ENCODE results near the gene KIF1B. TPM values are rescaled to one million over a fixed set of nuclear protein-coding genes. Genes with fewer than 3 reads are reported as not detected.
A peak's percentile ranks its signal among the peaks of the same experiment; 100 is the strongest.
"Not testable (repeated sequence)": the region's sequence is repeated elsewhere in the genome, so short reads cannot be mapped to it uniquely, and the experiment has no call there.

The KIF1B gene
- total RNA-seq, 6 experiments from 2014 or later = 21.7 to 29.4 (median 23.2) TPM

GRCh38 chr1:10257851-10258250, 47.5 kb downstream of the KIF1B start:
- H3K4me3 ChIP-seq = no peak overlapping the region
- H3K9me3 ChIP-seq = no peaks in the 10 kb centered on the region
- 79% methylated on average over 4 of the region's 4 CpGs for WGBS (ENCODE audit: insufficient coverage, low coverage, low lambda C conversion rate, missing lambda C conversion rate)
- H3K36me3 ChIP-seq = peaks cover 0 to 37% (median 1%) of the 10 kb centered on the region in 4 donors
- intact Hi-C loops (cut with DNase I) = no loop called here
- no peak for DNase-seq
- TF ChIP-seq CTCF (IDR thresholded peaks at IDR 0.05) (no peak), POLR2A (IDR thresholded peaks at IDR 0.05) (no peak)
- no peaks in the 10 kb centered on the region for H3K27me3 ChIP-seq
- no peak overlapping the region for H3K27ac ChIP-seq
- ATAC-seq = peak in 3 of 4 donors; percentile 23 to 56 (median 30)
- H3K4me1 ChIP-seq = peaks cover 0 to 13% (median 3%) of the 10 kb centered on the region in 4 donors

- H3K4me1 ChIP-seq; H3K27ac ChIP-seq; H3K27me3 ChIP-seq; H3K9me3 ChIP-seq; DNase-seq; H3K4me3 ChIP-seq; ATAC-seq; intact Hi-C loops (cut with DNase I): not testable (repeated sequence)
- 92% methylated on average over 8 of the region's 9 CpGs for WGBS (ENCODE audit: insufficient coverage, low coverage, low lambda C conversion rate, missing lambda C conversion rate)
- peaks cover 0 to 44% (median 1%) of the 10 kb centered on the region in 4 donors for H3K36me3 ChIP-seq
Measured at GRCh38 chr1:10259547-10259946, 49.2 kb downstream of the KIF1B start.

- H3K36me3 ChIP-seq = peaks cover 0 to 51% (median 0%) of the 10 kb centered on the region in 4 donors
- intact Hi-C loops (cut with DNase I) = no loop called here
- WGBS (ENCODE audit: insufficient coverage, low coverage, low lambda C conversion rate, missing lambda C conversion rate) = 91% methylated on average over 3 of the region's 3 CpGs
- TF ChIP-seq POLR2A (IDR thresholded peaks at IDR 0.05) (no peak), CTCF (IDR thresholded peaks at IDR 0.05) (no peak)
- H3K9me3 ChIP-seq = no peaks in the 10 kb centered on the region
- no peak overlapping the region for H3K4me3 ChIP-seq
- H3K4me1 ChIP-seq = no peaks in the 10 kb centered on the region
- no peak for DNase-seq
- H3K27ac ChIP-seq = no peak overlapping the region
- H3K27me3 ChIP-seq = no peaks in the 10 kb centered on the region
- no peak for ATAC-seq
Measured at GRCh38 chr1:10263450-10264082, 53.2 kb downstream of the KIF1B start.

- ATAC-seq = no peak
- H3K9me3 ChIP-seq = no peaks in the 10 kb centered on the region
- no peaks in the 10 kb centered on the region for H3K4me1 ChIP-seq
- WGBS (ENCODE audit: insufficient coverage, low coverage, low lambda C conversion rate, missing lambda C conversion rate) = 85% methylated on average over 2 of the region's 4 CpGs
- intact Hi-C loops (cut with DNase I) = no loop called here
- H3K36me3 ChIP-seq = peaks cover 0 to 50% (median 0%) of the 10 kb centered on the region in 4 donors
- DNase-seq = no peak
- no peak overlapping the region for H3K4me3 ChIP-seq
- no peak for TF ChIP-seq CTCF (IDR thresholded peaks at IDR 0.05)
- TF ChIP-seq POLR2A (IDR thresholded peaks at IDR 0.05) = no peak
- H3K27ac ChIP-seq = no peak overlapping the region
- H3K27me3 ChIP-seq = no peaks in the 10 kb centered on the region
Measured at GRCh38 chr1:10265027-10265426, 54.7 kb downstream of the KIF1B start.

GRCh38 chr1:10265900-10266299, 55.5 kb downstream of the KIF1B start:
- peaks cover 0 to 43% (median under 1%) of the 10 kb centered on the region in 4 donors for H3K36me3 ChIP-seq
- no peak for ATAC-seq

More at GRCh38 chr1:10265900-10266299, 55.5 kb downstream of the KIF1B start:
- Histone ChIP-seq H3K4me1 (no peaks in the 10 kb centered on the region), H3K9me3 (no peaks in the 10 kb centered on the region), H3K27me3 (no peaks in the 10 kb centered on the region), H3K27ac (no peak overlapping the region), H3K4me3 (no peak overlapping the region)
- intact Hi-C loops (cut with DNase I) = no loop called here
- no peak for DNase-seq
- WGBS (ENCODE audit: insufficient coverage, low coverage, low lambda C conversion rate, missing lambda C conversion rate) = 93% methylated on average over 2 of the region's 3 CpGs
- no peak for TF ChIP-seq POLR2A (IDR thresholded peaks at IDR 0.05)
- no peak for TF ChIP-seq CTCF (IDR thresholded peaks at IDR 0.05)

All from right lobe of liver (tissue), 6 donors.